HepG2 (cell line): Measurements from ENCODE around the gene RABL6. TPM values are rescaled to one million over a fixed set of nuclear protein-coding genes. Genes with fewer than 3 reads are reported as not detected.
A peak's percentile ranks its signal among the peaks of the same experiment; 100 is the strongest.

Experiments
- ATAC-seq: fragments of 200-7000 bp; cut with Tn5 transposase; 3 replicates; pipeline ENCODE4 v1.9.1; 2020; ENCODE audit warnings: mild to moderate bottlenecking, moderate library complexity
- BruUV-seq: library from RNA; stranded (reverse); fragments of 400-500 nt; replicated peaks from 2 replicates; lab custom pipeline; 2021; lab: Mats Ljungman, UMichigan
- CTCF ChIA-PET: fragments of 300-600 bp; formaldehyde crosslinking; extraction: SDS; loops from one replicate; lab custom pipeline; 2021; ENCODE audit warnings: low total read pairs, inconsistent platforms, low intra/inter-chr PET ratio; lab: Yijun Ruan, JAX
- POLR2A ChIA-PET: fragments of 350-600 bp; sonication (Branson Sonifier 250); formaldehyde crosslinking; loops from one replicate; lab custom pipeline; 2020; ENCODE audit warnings: antibody characterized with exemption, inconsistent platforms; lab: Yijun Ruan, JAX
- DNase-seq: peaks from one replicate; pipeline ENCODE4 v3.0.0-alpha.2; 2015; ENCODE audit warnings: low spot score
- FAIRE-seq: peaks from 3 replicates; lab custom pipeline; 2011; peaks lifted over from hg19 to GRCh38; lab: Jason Lieb, UNC
- H2AFZ ChIP-seq: one replicate; pipeline ENCODE4 v1.6.1; 2011; ENCODE audit warnings: low read length, inconsistent platforms
- H3K27ac ChIP-seq: fragments of 300-600 bp; 3 replicates; pipeline ENCODE4 v1.8.0; 2011; ENCODE audit warnings: mixed run types, mild to moderate bottlenecking, mixed read lengths, low read length, inconsistent platforms; ENCODE audit not compliant: insufficient read depth; ENCODE audit errors: extremely low read length
- H3K27me3 ChIP-seq, 2 experiments: fragments of 200-600 bp in 1 of 2; 2 replicates in 1 of 2; 3 replicates in 1 of 2; pipeline versions ENCODE4 v1.6.0 to v1.8.0; 2011; ENCODE audit warnings: low read length in 2 of 2, mild to moderate bottlenecking in 2 of 2, moderate library complexity in 2 of 2, inconsistent platforms in 1 of 2; ENCODE audit not compliant: insufficient read depth in 2 of 2, control insufficient read depth in 1 of 2
- H3K36me3 ChIP-seq, 2 experiments: fragments of 200-600 bp in 1 of 2; replicated peaks in 1 of 2; 2 replicates in 1 of 2; 3 replicates in 1 of 2; pipeline versions ENCODE4 v1.5.1 to v1.8.0; 2011; ENCODE audit warnings: low read length in 2 of 2, inconsistent platforms in 1 of 2; ENCODE audit not compliant: insufficient read depth in 2 of 2, control insufficient read depth in 1 of 2
- H3K4me1 ChIP-seq: 2 replicates; pipeline ENCODE4 v1.5.1; 2012; ENCODE audit warnings: low read length, inconsistent platforms; ENCODE audit not compliant: insufficient read depth
- H3K4me2 ChIP-seq: 2 replicates; pipeline ENCODE4 v1.6.0; 2011; ENCODE audit warnings: low read depth, low read length, inconsistent platforms
- H3K4me3 ChIP-seq, 3 experiments: fragments of 200-600 bp in 1 of 3; sonication (generic), shearing (Covaris generic) in 1 of 3; replicated peaks in 1 of 3; 2 replicates each; pipeline ENCODE4 v1.5.1; 2011 to 2016; ENCODE audit warnings: low read length in 3 of 3, inconsistent platforms in 2 of 3, low read depth in 2 of 3, mild to moderate bottlenecking in 2 of 3, control low read depth in 1 of 3, mixed read lengths in 1 of 3; ENCODE audit not compliant: insufficient read depth in 1 of 3
- H3K79me2 ChIP-seq: one replicate; pipeline ENCODE4 v1.6.1; 2011; ENCODE audit warnings: low read length, inconsistent platforms; ENCODE audit not compliant: insufficient read depth
- H3K9ac ChIP-seq: 2 replicates; pipeline ENCODE4 v1.6.0; 2011; ENCODE audit warnings: mild to moderate bottlenecking, low read depth, low read length, inconsistent platforms; ENCODE audit not compliant: insufficient read depth
- H3K9me3 ChIP-seq: 2 replicates; pipeline ENCODE4 v1.5.1; 2012; ENCODE audit warnings: mild to moderate bottlenecking, low read length
- H4K20me1 ChIP-seq: 2 replicates; pipeline ENCODE4 v1.6.0; 2011; ENCODE audit warnings: inconsistent platforms, mild to moderate bottlenecking, low read length, moderate library complexity; ENCODE audit not compliant: insufficient read depth
- AGO2 ChIP-seq: fragments of 200-400 bp; formaldehyde crosslinking; optimal IDR thresholded peaks from 2 replicates; pipeline ENCODE3; 2017; ENCODE audit warnings: mild to moderate bottlenecking, low read depth, low read length, moderate library complexity
- BCL6 ChIP-seq: IDR thresholded peaks from 2 replicates; pipeline ENCODE4 v1.6.1; 2016; ENCODE audit warnings: missing genetic modification reagents, missing compliant biosample characterization
- FOXA3 ChIP-seq: IDR thresholded peaks from 2 replicates; pipeline ENCODE4 v1.6.1; 2016; ENCODE audit warnings: missing genetic modification reagents, missing compliant biosample characterization
- HNRNPL ChIP-seq: fragments of 200-400 bp; formaldehyde crosslinking; IDR thresholded peaks from 2 replicates; pipeline ENCODE4 v1.6.1; 2017; ENCODE audit warnings: mild to moderate bottlenecking, low read depth, low read length
- JUND ChIP-seq: sonication (generic); formaldehyde crosslinking; IDR thresholded peaks from 2 replicates; pipeline ENCODE4 v1.8.0; 2022; ENCODE audit warnings: mild to moderate bottlenecking, missing genetic modification reagents
- KLF6 ChIP-seq: IDR thresholded peaks from 2 replicates; pipeline ENCODE4 v1.8.0; 2016; ENCODE audit warnings: missing biosample characterization, missing genetic modification reagents
- MIER2 ChIP-seq: IDR thresholded peaks from 2 replicates; pipeline ENCODE4 v1.6.1; 2016; ENCODE audit warnings: missing biosample characterization, missing genetic modification reagents
- POLR2G ChIP-seq: fragments of 200-400 bp; formaldehyde crosslinking; IDR thresholded peaks from 2 replicates; pipeline ENCODE4 v1.6.1; 2018; ENCODE audit warnings: mild to moderate bottlenecking, low read depth, low read length, moderate library complexity
- RBFOX2 ChIP-seq: fragments of 200-400 bp; formaldehyde crosslinking; IDR thresholded peaks from 2 replicates; pipeline ENCODE4 v1.6.1; 2017; ENCODE audit warnings: low read depth, mild to moderate bottlenecking, low read length
- ZNF878 ChIP-seq: sonication (generic); formaldehyde crosslinking; IDR thresholded peaks from 2 replicates; pipeline ENCODE4 v1.8.1; 2023; ENCODE audit warnings: mild to moderate bottlenecking, missing genetic modification reagents, moderate library complexity
- WGBS: methylation state at CpG from one replicate; pipeline ENCODE4 v1.1.6; 2017; ENCODE audit warnings: low lambda C conversion rate; 5-methylcytosine and 5-hydroxymethylcytosine counted together
- in situ Hi-C: cut with HindIII; loops from 2 replicates; pipeline ENCODE4 v1.10.0; 2017; ENCODE audit warnings: low pct_unique_long_range_greater_than_20kb; ENCODE audit not compliant: extremely low pct_ligation_motif_present
- intact Hi-C: fragments of 100-400 bp; cut with micrococcal nuclease; formaldehyde crosslinking; loops from one replicate; pipeline ENCODE4 v1.10.0; 2022; ENCODE audit not compliant: unreplicated experiment
- polyA plus RNA-seq, 8 experiments: library from polyadenylated mRNA; depleted of rRNA in 3 of 8; stranded (reverse) in 7 of 8; unstranded in 1 of 8; fragments of >200 nt; fragmentation: Illumina TruSeq in 4 of 8; extraction: Trizol in 4 of 8; gene quantifications; 2 replicates each; pipeline versions ENCODE4 v1.2.1 to v1.2.3, GENCODE V29; 2011 to 2016; ENCODE audit warnings: low read depth in 4 of 8, missing spikeins in 1 of 8, mixed read lengths in 1 of 8; ENCODE audit not compliant: insufficient read depth in 1 of 8
- total RNA-seq, 5 experiments: library from RNA; depleted of rRNA; stranded (reverse); fragments of >200 nt; fragmentation: Illumina TruSeq; extraction: Trizol; gene quantifications; 2 replicates each; pipeline ENCODE4 v1.2.3, GENCODE V29; 2016; ENCODE audit warnings: low read depth in 1 of 5
- TF ChIP-seq, protein P1 (sequence below): IDR thresholded peaks from 2 replicates; pipeline ENCODE4 v1.6.1; 2016; ENCODE audit warnings: low read depth

The RABL6 gene
- total and polyA plus RNA-seq, 2 of the 13 experiments (the other 11 are each of a cell fraction or from before 2014, with no cell fraction given), result 81.5 to 125 TPM

DNA sequence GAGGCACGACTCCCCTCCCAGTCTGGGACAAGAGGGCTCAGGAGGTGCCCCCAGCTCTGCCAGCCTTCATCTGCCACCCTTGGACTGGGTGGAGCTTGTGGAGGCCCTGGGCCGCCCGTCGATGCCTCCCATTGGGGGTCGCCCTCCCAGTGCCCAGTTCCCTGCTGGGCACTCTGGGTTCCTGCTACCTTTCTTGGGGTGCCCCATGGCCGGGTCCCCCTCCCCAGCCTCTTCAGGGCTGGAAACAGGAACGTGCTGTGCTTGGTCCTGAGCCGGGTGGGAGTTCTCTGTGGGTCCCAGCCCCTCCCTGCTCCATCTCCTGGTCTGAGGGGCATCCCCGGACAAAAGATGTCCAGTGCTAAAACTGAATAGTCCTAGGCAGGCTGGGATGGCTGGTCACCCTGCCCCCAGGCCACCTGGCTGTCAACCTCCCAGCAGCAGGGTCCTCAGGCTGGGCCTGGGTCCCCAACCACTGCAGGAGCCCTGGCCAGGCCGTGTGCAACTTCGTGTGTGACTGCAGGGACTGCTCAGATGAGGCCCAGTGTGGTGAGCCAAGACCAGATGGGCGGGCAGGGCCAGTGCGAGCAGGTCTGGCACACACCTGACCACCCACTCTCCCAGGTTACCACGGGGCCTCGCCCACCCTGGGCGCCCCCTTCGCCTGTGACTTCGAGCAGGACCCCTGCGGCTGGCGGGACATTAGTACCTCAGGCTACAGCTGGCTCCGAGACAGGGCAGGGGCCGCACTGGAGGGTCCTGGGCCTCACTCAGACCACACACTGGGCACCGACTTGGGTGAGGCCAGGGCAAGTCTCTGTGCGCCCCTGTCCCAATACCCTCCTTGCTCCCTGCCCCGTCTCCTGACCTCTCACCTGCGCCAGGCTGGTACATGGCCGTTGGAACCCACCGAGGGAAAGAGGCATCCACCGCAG, 45.2 kb downstream of the RABL6 start:
- no TSS peak for BruUV-seq
- FAIRE-seq, result no peak
- WGBS, result 91% methylated on average over 9 of the region's 29 CpGs
- peaks cover 35% of the 10 kb centered on the region for H3K4me1 ChIP-seq
- H3K27ac ChIP-seq, result no peak overlapping the region
- no peak overlapping the region for H3K4me2 ChIP-seq
- no peaks in the 10 kb centered on the region; a peak in 1 of 5 replicates for H3K27me3 ChIP-seq
- no peak for DNase-seq
- ATAC-seq, result no peak
- intact Hi-C loops (no loop called here), in situ Hi-C loops (no loop called here)
- TF ChIP-seq BCL6 (no peak), KLF6 (CRISPR knock-in tag) (no peak), FOXA3 (no peak), JUND (CRISPR knock-in tag) (no peak), RBFOX2 (peak; percentile 33; the same call in 1 of the 2 replicates), HNRNPL (0 out of 2 replicates have a peak, but pooled peaks have one; percentile 9), ZNF878 (CRISPR knock-in tag) (no peak), POLR2G (peak; percentile 24; the same call in 1 of the 2 replicates), MIER2 (CRISPR knock-in tag) (no peak), AGO2 (peak; percentile 56)
- TF ChIP-seq, protein P1, sequence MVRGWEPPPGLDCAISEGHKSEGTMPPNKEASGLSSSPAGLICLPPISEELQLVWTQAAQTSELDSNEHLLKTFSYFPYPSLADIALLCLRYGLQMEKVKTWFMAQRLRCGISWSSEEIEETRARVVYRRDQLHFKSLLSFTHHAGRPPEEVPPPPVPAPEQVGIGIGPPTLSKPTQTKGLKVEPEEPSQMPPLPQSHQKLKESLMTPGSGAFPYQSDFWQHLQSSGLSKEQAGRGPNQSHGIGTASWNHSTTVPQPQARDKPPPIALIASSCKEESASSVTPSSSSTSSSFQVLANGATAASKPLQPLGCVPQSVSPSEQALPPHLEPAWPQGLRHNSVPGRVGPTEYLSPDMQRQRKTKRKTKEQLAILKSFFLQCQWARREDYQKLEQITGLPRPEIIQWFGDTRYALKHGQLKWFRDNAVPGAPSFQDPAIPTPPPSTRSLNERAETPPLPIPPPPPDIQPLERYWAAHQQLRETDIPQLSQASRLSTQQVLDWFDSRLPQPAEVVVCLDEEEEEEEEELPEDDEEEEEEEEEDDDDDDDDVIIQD, result no peak
- no peak overlapping the region for H2AFZ ChIP-seq
- H4K20me1 ChIP-seq, result peaks cover 9% of the 10 kb centered on the region; the same call in 1 of the 2 replicates
- H3K36me3 ChIP-seq, result peaks cover 11 to 20% of the 10 kb centered on the region in 2 experiments
- ChIA-PET POLR2A (interaction anchor here (1.1 kb wide), 1 partner anchor 22 kb away, joined by 3 read pairs; no protein-coding TSS in a partner anchor), CTCF (no interaction called here)
- H3K79me2 ChIP-seq, result peaks cover 15% of the 10 kb centered on the region
- no peak overlapping the region for H3K9ac ChIP-seq
- no peak overlapping the region for H3K4me3 ChIP-seq
- no peaks in the 10 kb centered on the region for H3K9me3 ChIP-seq
